ENCODE results near the gene GNG7. TPM values are rescaled to one million over a fixed set of nuclear protein-coding genes. Genes with fewer than 3 reads are reported as not detected.
"Not testable (repeated sequence)": the region's sequence is repeated elsewhere in the genome, so short reads cannot be mapped to it uniquely, and the experiment has no call there.

GNG7 gene
- total and polyA plus RNA-seq, 2 experiments from 2014 or later: 0.11 to 0.13 TPM

GRCh38 chr19:2540251-2540645 is 162.2 kb downstream of the GNG7 start:
- Histone ChIP-seq H3K4me3 (peak overlapping the region; percentile 29), H3K9me3 (ENCODE audit: low read depth) (no peaks in the 10 kb centered on the region), H3K9ac (peak overlapping the region; percentile 78), H3K27ac (peak overlapping the region; percentile 98), H3K4me2 (ENCODE audit: unreplicated experiment) (peak overlapping the region; percentile 35), H3F3A (ENCODE audit: insufficient read depth) (peaks cover 38% of the 10 kb centered on the region), H4K20me1 (ENCODE audit: insufficient read depth) (no peaks in the 10 kb centered on the region), H3K79me2 (ENCODE audit: insufficient read depth) (no peaks in the 10 kb centered on the region), H3K4me1 (ENCODE audit: insufficient read depth) (peaks cover 49% of the 10 kb centered on the region), H3K36me3 (ENCODE audit: low read depth) (no peaks in the 10 kb centered on the region), H2AFZ (no peak overlapping the region), H3K9me2 (ENCODE audit: insufficient read depth) (no peaks in the 10 kb centered on the region), H3K27me3 (replicated peaks; ENCODE audit: insufficient read depth) (no peaks in the 10 kb centered on the region)
- 70 to 76% methylated on average over 10 to 12 of the region's 12 CpGs for WGBS, 2 experiments (ENCODE audit: low coverage in 1 of 2, low lambda C conversion rate in 2 of 2, missing lambda C conversion rate in 2 of 2)
- DNase-seq: no peak
- TF ChIP-seq EZH2phosphoT487 (IDR thresholded peaks at IDR 0.05; ENCODE audit: insufficient read depth, low read depth) (no peak), EZH2 (IDR thresholded peaks at IDR 0.05; ENCODE audit: insufficient read depth, poor library complexity, severe bottlenecking) (no peak)
- in situ Hi-C loops (cut with MboI): no loop called here

GRCh38 chr19:2538096-2538757 is 164.3 kb downstream of the GNG7 start:
- Histone ChIP-seq H4K20me1 (ENCODE audit: insufficient read depth) (no peaks in the 10 kb centered on the region), H3K4me2 (ENCODE audit: unreplicated experiment) (no peak overlapping the region), H3K36me3 (ENCODE audit: low read depth) (no peaks in the 10 kb centered on the region), H3K27ac (no peak overlapping the region), H3K9me3 (ENCODE audit: low read depth) (no peaks in the 10 kb centered on the region), H3K9ac (no peak overlapping the region), H2AFZ (no peak overlapping the region), H3K79me2 (ENCODE audit: insufficient read depth) (no peaks in the 10 kb centered on the region), H3F3A (ENCODE audit: insufficient read depth) (peaks cover 35% of the 10 kb centered on the region), H3K4me1 (ENCODE audit: insufficient read depth) (peaks cover 33% of the 10 kb centered on the region), H3K4me3 (no peak overlapping the region), H3K9me2 (ENCODE audit: insufficient read depth) (no peaks in the 10 kb centered on the region), H3K27me3 (replicated peaks; ENCODE audit: insufficient read depth) (no peaks in the 10 kb centered on the region)
- in situ Hi-C loops (cut with MboI): loop anchor here (5.0 kb wide), 1 partner anchor 51 kb away; no protein-coding TSS in a partner anchor
- WGBS, 2 experiments (ENCODE audit: low coverage in 1 of 2, low lambda C conversion rate in 2 of 2, missing lambda C conversion rate in 2 of 2): 92 to 94% methylated on average over 10 of the region's 10 CpGs
- DNase-seq: no peak
- TF ChIP-seq EZH2 (IDR thresholded peaks at IDR 0.05; ENCODE audit: insufficient read depth, poor library complexity, severe bottlenecking) (no peak), EZH2phosphoT487 (IDR thresholded peaks at IDR 0.05; ENCODE audit: insufficient read depth, low read depth) (no peak)

DNA sequence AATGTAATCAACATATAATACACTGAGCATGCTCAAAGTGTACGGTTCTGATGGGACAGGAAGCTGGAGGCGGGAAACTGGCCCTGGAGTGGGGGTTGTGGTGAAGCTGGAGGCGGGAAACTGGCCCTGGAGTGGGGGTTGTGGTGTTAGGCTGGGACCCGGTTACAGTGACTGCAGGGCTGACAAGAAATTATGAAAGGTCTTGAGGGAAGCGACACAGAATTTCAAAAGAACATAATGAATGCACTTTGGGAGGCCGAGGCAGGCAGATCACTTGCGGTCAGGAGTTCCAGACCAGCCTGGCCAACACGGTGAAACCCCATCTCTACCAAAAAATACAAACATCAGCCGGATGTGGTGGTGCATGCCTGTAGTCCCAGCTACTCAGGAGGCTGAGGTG is 164.9 kb downstream of the GNG7 start:
- not testable (repeated sequence) for H3K4me2 ChIP-seq (ENCODE audit: unreplicated experiment); DNase-seq; H3K27ac ChIP-seq; H2AFZ ChIP-seq; H3K9ac ChIP-seq; H3K9me2 ChIP-seq (ENCODE audit: insufficient read depth); H4K20me1 ChIP-seq (ENCODE audit: insufficient read depth); H3K4me3 ChIP-seq; H3K9me3 ChIP-seq (ENCODE audit: low read depth); H3K27me3 ChIP-seq (replicated peaks; ENCODE audit: insufficient read depth); H3K36me3 ChIP-seq (ENCODE audit: low read depth); H3K79me2 ChIP-seq (ENCODE audit: insufficient read depth)
- Histone ChIP-seq H3K4me1 (ENCODE audit: insufficient read depth) (peaks cover 28% of the 10 kb centered on the region), H3F3A (ENCODE audit: insufficient read depth) (peaks cover 33% of the 10 kb centered on the region)
- in situ Hi-C loops (cut with MboI): loop anchor here (5.0 kb wide), 1 partner anchor 50 kb away; no protein-coding TSS in a partner anchor
- WGBS, 2 experiments (ENCODE audit: low coverage in 1 of 2, low lambda C conversion rate in 2 of 2, missing lambda C conversion rate in 2 of 2): 88 to 94% methylated on average over 9 of the region's 9 CpGs

DNA sequence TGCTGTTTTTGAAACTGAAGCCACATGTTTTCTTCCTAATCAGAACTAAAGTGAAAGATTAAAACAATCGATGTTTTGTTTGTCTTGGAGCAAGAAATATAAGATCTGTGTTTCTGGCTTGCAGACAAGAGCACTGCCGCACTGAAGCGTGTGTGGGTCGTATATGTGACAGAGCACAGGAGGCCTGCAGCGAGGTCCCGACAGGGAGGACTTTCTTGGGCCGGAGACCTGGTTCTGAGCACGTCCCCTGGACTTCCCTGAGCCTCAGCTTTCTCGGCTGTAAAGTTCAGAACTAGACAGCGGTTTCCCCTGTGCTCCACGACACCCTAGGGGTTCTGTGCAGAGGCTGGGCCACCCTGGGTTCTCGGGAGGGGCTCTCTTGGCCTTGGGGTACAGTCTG is 166.0 kb downstream of the GNG7 start:
- Histone ChIP-seq H3K4me1 (ENCODE audit: insufficient read depth) (peaks cover 18% of the 10 kb centered on the region), H3K27me3 (replicated peaks; ENCODE audit: insufficient read depth) (no peaks in the 10 kb centered on the region), H3F3A (ENCODE audit: insufficient read depth) (peaks cover 34% of the 10 kb centered on the region), H3K4me3 (no peak overlapping the region), H3K4me2 (ENCODE audit: unreplicated experiment) (no peak overlapping the region), H3K27ac (no peak overlapping the region), H3K9me2 (ENCODE audit: insufficient read depth) (no peaks in the 10 kb centered on the region), H2AFZ (no peak overlapping the region), H3K36me3 (ENCODE audit: low read depth) (no peaks in the 10 kb centered on the region), H3K79me2 (ENCODE audit: insufficient read depth) (no peaks in the 10 kb centered on the region), H3K9ac (no peak overlapping the region), H4K20me1 (ENCODE audit: insufficient read depth) (no peaks in the 10 kb centered on the region), H3K9me3 (ENCODE audit: low read depth) (no peaks in the 10 kb centered on the region)
- WGBS, 2 experiments (ENCODE audit: low coverage in 1 of 2, low lambda C conversion rate in 2 of 2, missing lambda C conversion rate in 2 of 2): 53 to 55% methylated on average over 12 of the region's 12 CpGs
- no peak for DNase-seq
- in situ Hi-C loops (cut with MboI): loop anchor here (5.0 kb wide), 1 partner anchor 49 kb away; no protein-coding TSS in a partner anchor
- TF ChIP-seq EZH2 (IDR thresholded peaks at IDR 0.05; ENCODE audit: insufficient read depth, poor library complexity, severe bottlenecking): no peak
- TF ChIP-seq EZH2phosphoT487 (IDR thresholded peaks at IDR 0.05; ENCODE audit: insufficient read depth, low read depth): no peak
